ENCODE results near the gene GALNT13.

GRCh38 chr2:154481336-154481735 is 609.6 kb downstream of the GALNT13 start:
- TF ChIP-seq CTCF (IDR thresholded peaks at IDR 0.05) (no peak), POLR2A (IDR thresholded peaks at IDR 0.05) (no peak), EP300 (IDR thresholded peaks at IDR 0.05) (no peak), POLR2AphosphoS5 (IDR thresholded peaks at IDR 0.05) (no peak)

Data from gastroesophageal sphincter (tissue), 3 donors.